Upper lobe of left lung (tissue), 4 donors: ENCODE results near the gene LYPD5.

ENCODE experiments used
- EP300 ChIP-seq, 4 donors: sonication (generic); formaldehyde crosslinking; IDR thresholded peaks; one replicate each; pipeline ENCODE4 v1.5.1; 2017; ENCODE audit warnings: antibody characterized with exemption in 4 of 4, control low read depth in 2 of 4
- POLR2A ChIP-seq, 4 donors: fragments of 450-650 bp; IDR thresholded peaks; one replicate each; pipeline ENCODE4 v1.5.1; 2016 to 2017; ENCODE audit warnings: antibody characterized with exemption in 4 of 4, mild to moderate bottlenecking in 2 of 4
- POLR2AphosphoS5 ChIP-seq, 2 donors: sonication (generic); formaldehyde crosslinking; IDR thresholded peaks; one replicate each; pipeline ENCODE4 v1.5.1; 2017; ENCODE audit warnings: antibody characterized with exemption in 2 of 2
- TF ChIP-seq, protein P1 (sequence below), 6 experiments: fragments of 450-650 bp in 4 of 6; fragments of 200-600 bp in 2 of 6; sonication (generic) in 2 of 6; IDR thresholded peaks; one replicate each; pipeline ENCODE4 v1.5.1; 2016 to 2019; ENCODE audit warnings: antibody characterized with exemption in 6 of 6

DNA sequence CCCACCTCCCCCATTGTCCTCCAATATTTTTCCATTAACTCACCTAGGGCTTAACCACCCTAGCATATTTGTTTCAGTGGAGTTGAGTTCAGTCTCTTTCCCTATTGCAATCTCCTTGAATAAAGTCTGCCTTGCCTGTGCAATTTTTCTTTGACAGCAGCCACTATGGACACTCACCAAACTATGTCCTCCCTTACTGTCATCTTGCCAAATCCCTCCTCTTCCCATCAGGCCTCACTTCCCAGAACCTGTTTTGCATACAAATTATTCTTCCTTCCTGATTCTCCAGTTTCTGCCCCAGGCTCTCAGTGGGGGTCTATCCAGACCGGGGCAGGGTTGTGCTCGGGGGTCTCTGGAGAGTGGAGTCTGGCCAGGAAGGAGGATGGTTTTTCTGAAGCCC lies 2.2 kb upstream of the LYPD5 start:
- TF ChIP-seq, protein P1, sequence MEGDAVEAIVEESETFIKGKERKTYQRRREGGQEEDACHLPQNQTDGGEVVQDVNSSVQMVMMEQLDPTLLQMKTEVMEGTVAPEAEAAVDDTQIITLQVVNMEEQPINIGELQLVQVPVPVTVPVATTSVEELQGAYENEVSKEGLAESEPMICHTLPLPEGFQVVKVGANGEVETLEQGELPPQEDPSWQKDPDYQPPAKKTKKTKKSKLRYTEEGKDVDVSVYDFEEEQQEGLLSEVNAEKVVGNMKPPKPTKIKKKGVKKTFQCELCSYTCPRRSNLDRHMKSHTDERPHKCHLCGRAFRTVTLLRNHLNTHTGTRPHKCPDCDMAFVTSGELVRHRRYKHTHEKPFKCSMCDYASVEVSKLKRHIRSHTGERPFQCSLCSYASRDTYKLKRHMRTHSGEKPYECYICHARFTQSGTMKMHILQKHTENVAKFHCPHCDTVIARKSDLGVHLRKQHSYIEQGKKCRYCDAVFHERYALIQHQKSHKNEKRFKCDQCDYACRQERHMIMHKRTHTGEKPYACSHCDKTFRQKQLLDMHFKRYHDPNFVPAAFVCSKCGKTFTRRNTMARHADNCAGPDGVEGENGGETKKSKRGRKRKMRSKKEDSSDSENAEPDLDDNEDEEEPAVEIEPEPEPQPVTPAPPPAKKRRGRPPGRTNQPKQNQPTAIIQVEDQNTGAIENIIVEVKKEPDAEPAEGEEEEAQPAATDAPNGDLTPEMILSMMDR (IDR thresholded peaks at IDR 0.05): no peak
- no peak for TF ChIP-seq POLR2AphosphoS5 (IDR thresholded peaks at IDR 0.05)
- TF ChIP-seq POLR2A (IDR thresholded peaks at IDR 0.05): no peak
- TF ChIP-seq EP300 (IDR thresholded peaks at IDR 0.05): no peak
